HG02938 (cell line): ENCODE measurements around the gene PPP1R1B.

Experiments
- ATAC-seq: cut with Tn5 transposase; IDR thresholded peaks from one replicate; pipeline ENCODE4 v1.9.1; 2021; ENCODE audit warnings: mild to moderate bottlenecking, moderate library complexity; ENCODE audit not compliant: unreplicated experiment

PPP1R1B gene

DNA sequence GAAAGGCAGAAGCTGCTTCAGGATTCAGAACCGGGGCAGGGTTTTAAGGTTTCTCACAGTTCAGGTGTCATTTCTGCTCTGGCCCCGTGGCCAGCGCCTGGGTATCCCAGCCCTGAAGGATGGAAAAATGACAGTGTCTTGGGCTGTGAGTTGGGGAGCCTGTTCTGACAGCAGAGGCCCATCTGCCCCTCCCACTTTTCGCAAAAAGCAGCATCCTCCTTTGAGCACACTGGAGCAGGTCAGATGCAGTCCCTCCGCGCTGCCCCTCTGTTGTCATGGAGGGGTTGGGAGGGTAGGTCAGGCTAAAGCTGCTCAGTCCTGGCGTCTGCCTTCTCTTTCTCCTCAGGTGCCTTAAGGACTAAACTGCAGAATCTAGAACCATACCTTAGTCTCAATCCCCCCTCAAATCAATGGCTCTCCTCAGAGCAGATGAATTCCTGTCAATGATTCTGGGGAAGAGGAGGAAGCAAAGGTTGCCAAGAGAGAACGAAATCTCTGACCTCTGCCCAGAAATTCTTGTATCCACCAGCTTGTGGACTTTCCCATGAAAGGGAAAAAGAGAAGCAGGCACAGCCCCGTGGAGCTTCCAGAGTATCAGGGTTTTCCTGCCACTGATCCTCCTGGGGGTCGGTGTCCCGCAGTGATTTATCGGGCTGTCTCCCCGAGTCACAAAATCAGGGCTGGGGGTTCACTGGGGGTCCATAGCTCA is 26.3 kb upstream of the PPP1R1B start:
- ATAC-seq = no peak

GRCh38 chr17:39600997-39601597 is 25.7 kb upstream of the PPP1R1B start:
- no peak for ATAC-seq

- ATAC-seq = no peak
Observed at GRCh38 chr17:39601758-39602532, 24.8 kb upstream of the PPP1R1B start.

DNA sequence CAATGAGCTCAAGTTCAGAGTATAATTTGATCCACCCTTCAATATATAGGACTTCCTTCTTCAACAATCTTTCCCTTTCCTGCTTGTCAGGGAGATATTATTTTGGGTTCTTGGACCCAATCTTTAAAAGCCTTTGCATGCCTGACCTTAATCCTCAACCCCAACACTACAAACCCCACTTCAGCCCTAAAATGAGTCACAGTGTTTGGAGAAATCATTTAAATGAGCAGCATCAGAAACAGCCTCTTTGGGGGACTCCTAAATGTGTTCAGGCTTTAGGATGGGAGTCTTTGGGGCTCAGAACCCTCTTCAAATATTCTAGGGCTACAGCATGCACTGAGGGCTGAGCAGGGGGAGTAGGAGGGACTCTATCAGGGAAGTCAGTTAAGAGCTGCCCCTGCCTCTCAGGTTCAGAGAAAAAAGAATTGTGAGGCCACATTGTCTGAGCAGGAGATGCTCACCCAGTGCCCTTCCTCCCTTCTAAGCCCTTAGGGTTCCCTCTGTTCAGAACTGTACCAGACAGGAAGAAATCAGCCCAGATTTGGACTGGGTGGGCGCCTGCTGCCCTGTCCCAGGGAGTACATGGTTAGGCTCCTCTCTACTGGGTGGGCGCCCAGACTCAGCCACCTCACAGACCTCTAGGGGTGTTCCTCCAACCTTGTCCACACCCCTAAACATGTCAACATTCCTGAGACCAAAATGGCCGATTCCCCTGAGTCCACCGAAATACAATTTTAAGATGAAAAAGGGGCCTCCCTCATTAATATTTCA is 24.0 kb upstream of the PPP1R1B start:
- ATAC-seq = no peak

DNA sequence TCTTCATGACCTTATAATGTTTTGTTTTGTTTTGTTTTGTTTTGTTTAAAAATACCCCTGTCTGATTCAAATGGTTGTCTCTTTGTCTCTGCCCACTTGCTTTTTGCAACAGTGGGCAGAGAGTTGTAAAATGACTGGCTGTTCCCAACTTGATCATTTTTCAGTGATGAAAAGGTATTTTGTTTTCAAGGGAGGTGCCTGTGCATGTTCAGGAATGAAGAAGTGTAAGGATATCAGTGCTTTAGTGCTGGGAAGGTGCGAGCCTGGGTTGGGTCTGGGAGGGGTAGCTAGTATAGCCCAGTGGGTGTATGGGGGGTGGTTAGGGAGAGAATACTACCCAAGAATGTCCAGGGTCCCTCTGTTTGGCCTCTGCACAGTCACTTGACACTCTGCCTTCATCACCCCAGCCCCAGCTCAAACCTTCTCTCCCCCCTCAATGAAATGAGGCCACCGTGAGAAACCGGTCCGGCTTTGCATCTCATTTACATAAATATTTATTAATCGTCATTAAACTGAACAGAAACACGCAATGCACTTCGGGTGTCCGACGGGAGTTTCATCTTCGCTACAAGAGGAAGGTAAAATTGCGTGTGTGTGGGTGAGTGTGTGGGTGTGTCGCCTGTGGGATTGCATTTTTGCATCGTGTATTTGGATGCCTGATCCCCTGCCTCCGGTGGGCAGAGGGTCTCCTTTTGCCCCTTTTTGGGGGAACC is 23.3 kb upstream of the PPP1R1B start:
- no peak for ATAC-seq

GRCh38 chr17:39604911-39605491 is 21.8 kb upstream of the PPP1R1B start:
- no peak for ATAC-seq

- no peak for ATAC-seq
Observed at GRCh38 chr17:39605492-39606433, 21.0 kb upstream of the PPP1R1B start.

DNA sequence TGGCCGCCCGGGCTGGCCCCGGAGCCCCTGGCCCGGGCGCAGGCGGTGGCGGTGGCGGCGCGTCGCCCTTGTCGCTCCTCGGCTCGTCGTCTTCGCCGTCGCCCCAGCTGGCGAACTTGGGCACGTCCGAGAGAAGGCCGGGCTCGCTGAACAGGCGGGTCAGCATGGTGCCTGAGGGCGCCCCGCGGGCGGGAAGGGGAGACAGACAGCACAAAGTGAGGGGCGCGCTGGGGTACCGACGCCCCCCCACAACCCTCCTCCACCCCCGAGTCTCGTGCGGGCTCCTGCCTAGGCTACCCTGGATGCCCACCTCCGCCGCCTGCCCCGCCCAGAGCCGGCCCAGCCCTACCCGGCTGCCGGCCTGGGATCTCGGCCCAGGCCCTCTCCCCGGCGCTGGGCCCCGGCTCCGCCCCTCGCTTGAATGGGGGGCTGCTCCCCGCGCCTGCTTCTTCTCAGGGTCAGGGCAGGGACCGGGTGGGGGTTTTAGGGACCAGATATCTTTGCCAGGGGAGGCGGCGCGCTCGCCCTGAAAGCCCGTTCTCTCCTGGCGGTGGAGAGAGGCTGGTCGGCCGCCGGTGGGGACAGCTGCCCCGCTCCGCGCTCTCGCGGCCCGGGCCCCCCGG is 20.2 kb upstream of the PPP1R1B start:
- no peak for ATAC-seq

DNA sequence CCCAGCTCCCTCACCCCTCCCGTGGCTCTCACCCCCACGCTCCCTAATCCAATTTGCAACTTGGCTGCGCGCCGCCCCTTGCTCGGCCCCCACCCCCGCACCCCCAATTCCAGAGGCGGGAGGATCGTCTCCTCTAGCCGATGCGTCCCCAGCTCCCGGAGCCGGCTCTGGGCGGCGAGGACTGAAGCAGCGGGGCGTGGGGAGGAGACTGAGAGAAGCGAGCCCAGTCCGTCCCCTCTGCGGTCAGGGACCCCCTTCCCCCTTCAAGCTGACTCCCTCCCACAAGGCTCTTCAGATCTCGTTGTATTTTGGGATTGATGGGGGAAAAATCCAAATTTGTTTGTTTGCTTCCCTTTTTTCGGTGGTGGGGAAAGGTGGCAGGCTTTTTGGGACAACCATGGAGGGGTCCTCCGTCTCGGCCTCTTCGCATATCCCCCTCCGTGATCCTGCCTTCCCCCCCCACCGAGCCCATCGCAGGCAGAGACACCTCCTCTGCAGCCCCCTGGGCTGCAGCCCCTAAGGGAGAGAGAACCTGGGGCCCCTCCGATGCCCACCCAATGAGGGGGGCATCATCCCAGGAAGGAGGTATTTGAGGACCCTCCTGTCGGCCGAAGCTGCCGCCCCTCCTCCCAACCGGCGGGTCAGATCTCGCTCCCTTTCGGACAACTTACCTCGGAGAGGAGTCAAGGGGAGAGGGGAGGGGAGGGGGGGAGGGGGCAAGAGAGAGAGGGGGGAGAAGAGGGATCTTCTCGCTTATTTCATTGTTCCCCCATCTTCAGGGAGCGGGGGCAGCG is 19.5 kb upstream of the PPP1R1B start:
- ATAC-seq = no peak

DNA sequence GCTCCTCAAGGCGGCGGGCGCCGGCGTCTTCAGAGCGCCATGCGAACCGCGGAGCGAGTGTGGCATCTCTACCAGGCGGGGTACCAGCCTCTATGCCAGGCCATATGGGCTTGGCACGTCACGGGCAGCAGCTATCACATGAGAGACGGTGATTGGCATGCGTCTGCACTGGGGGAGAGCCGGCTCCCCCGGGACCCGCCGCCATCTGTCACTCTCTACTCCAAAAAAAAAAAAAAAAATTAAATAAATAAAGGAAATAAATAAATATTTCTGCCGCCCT is 19.0 kb upstream of the PPP1R1B start, which contains the start of gene NEUROD2:
TSS of gene NEUROD2 (minus strand) at position 70 of the 280 bp plus-strand sequence. CDS start 1,321 bp downstream, outside the sequence.
- ATAC-seq = no peak

- no peak for ATAC-seq
Observed at GRCh38 chr17:39608142-39608981, 18.4 kb upstream of the PPP1R1B start.

DNA sequence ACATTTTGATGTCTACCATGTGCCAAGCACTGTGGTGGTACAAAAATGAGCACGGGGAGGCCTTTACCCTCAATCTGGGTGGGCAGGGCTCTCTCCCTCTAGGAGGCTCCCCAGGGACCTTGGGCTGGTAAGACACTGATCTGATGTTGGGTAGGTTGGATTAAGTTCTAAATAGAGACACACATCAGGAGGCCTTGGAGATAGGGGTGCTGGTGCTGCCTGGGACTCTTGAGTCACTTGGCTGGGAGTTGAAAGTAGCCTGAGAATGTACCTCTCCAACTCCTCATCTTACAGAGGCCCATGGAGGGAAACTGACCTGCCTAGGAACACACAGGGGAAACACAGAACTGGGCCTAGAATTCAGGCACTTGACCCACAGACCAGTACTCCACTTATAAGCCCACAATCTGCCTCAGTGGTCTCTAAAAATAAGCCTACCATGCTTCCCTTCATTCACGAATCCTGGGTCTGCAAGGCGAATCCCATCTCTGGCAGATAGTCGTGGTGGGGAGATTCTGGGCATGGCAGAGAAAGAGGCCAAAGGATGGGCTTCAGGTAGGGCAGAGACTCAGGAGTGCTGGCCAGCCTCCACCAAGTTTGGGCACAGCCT is 17.2 kb upstream of the PPP1R1B start:
- no peak for ATAC-seq

GRCh38 chr17:39611401-39612112 is 15.2 kb upstream of the PPP1R1B start:
- no peak for ATAC-seq

DNA sequence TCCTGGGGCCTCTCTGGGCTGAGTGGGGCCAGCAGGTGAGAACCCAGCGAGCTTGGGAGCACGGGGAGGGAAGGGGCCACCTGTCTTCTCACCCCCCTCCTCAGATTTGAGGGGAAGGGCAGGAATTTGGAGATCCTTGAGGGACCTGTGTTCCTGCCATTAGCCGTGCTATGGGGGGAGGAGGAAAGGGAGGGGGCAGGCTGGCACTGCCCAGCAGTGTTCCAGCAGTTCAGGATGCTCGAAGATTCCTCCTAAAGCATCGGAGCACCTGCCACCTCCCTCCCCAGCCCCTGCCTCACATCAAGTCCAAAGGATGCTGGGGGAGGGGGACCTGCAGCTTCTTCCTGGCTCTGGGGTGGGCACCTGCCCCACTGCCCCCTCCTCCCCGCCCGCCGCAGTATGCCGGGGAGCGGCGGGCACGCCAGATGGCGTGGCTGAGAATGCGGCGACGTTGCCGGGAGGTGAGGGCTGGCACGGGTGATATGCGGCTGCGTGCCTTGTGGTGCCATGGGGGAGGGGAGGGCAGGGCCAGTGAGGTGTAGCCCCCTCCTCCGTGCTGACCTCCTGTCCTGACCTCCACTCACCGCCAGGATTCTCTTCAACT is 14.4 kb upstream of the PPP1R1B start:
- ATAC-seq = no peak

DNA sequence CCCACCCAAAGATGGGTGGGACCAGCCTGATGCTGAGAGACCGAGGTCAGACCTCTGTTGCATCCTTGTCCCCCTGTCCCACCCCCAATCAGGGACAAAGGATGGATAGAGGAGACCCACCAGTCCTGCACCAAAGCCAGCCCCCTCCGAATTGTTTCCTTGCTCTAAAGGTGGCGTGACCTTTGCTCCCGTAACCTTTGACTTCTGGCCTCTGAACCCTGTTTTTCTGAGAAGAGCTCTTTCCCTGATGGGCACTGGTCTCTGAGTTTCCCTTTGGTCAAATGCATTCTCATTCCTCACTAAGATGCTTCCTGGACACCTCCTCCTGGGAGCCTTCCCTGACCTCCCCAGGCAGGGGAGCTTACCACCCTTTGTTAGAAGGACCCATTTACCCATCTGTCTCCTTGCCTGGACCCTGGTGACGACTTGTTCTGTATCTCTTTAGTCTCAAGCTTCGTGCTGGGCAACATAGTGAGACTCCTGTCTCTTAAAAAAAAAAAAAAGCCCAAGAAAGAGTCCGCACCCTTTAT is 13.8 kb upstream of the PPP1R1B start:
- ATAC-seq = no peak
